Measurements from ENCODE around the gene ADGRA1.

The ADGRA1 gene, protein sequence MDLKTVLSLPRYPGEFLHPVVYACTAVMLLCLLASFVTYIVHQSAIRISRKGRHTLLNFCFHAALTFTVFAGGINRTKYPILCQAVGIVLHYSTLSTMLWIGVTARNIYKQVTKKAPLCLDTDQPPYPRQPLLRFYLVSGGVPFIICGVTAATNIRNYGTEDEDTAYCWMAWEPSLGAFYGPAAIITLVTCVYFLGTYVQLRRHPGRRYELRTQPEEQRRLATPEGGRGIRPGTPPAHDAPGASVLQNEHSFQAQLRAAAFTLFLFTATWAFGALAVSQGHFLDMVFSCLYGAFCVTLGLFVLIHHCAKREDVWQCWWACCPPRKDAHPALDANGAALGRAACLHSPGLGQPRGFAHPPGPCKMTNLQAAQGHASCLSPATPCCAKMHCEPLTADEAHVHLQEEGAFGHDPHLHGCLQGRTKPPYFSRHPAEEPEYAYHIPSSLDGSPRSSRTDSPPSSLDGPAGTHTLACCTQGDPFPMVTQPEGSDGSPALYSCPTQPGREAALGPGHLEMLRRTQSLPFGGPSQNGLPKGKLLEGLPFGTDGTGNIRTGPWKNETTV

DNA sequence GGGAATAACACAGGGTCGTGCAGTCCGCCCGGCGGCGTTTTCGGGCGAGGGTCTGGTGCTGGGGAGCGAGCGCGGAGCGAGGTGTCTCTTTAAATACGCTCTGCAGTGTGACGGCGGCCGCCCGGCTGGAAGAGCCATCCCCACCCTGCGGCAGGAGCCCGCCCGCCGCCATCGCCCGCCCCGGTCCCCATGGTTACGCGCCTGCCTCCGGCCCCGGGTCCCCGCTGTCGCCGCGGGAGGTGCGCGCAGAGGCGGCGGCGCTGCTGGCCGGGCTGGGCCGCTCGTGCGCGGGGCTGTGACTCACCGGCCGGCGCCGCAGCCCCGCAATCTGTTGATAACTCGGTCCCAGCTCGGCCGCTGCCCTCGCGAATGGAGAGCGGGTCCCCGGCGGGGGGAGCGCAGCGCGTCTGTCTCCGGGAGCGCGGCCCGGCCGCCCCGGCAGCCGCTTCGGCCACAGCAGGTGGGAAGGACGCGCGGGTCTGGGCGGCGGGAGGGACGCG lies at the start of gene ADGRA1:
ADGRA1 (plus strand) TSS at position 246 of the 500 bp plus-strand sequence. CDS start 986 bp downstream, outside the sequence.
- TF ChIP-seq, protein P1, sequence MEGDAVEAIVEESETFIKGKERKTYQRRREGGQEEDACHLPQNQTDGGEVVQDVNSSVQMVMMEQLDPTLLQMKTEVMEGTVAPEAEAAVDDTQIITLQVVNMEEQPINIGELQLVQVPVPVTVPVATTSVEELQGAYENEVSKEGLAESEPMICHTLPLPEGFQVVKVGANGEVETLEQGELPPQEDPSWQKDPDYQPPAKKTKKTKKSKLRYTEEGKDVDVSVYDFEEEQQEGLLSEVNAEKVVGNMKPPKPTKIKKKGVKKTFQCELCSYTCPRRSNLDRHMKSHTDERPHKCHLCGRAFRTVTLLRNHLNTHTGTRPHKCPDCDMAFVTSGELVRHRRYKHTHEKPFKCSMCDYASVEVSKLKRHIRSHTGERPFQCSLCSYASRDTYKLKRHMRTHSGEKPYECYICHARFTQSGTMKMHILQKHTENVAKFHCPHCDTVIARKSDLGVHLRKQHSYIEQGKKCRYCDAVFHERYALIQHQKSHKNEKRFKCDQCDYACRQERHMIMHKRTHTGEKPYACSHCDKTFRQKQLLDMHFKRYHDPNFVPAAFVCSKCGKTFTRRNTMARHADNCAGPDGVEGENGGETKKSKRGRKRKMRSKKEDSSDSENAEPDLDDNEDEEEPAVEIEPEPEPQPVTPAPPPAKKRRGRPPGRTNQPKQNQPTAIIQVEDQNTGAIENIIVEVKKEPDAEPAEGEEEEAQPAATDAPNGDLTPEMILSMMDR (IDR thresholded peaks at IDR 0.05; ENCODE audit: low read depth, low read length), result no peak
- no peak for DNase-seq (ENCODE audit: extremely low read depth, low read depth)

DNA sequence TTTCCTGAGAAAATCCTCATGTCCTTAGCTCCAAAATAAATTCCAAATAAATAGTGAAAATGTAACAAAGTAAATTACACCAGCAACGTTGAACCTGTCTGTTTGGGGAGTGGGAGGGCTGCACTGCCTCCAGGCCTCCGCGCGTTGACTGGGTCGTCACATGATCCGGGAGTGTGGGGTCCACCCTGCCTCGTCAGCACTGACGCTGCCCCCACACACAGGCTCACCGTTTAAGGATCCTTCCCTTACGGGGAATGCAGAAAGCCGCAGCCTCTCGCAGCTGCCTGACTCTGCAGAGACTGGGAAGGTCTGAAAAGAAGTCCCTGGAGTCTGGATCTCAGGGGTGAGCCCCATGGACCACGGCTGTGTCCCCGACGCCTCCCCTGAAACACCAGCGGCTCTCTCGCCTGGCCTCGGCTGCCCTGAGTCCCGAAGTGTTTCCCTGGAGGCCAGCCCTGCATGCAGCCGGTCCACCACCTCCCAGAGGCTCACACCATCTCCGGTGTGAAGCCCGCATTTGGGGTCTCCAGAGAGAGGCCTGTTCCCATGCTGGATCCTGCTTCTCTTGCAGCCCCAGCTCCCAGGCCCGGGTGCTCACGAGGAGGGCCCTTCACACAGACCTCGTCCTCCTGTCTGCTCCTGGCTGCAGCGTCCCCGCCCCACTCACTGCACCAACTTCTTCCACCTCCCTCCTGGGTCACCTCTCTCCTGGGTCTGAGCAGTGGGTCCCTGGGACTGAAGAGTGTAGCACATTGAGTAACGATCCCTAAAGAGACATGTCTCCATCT lies 49.5 kb upstream of the ADGRA1 start:
- TF ChIP-seq, protein P1 (IDR thresholded peaks at IDR 0.05; ENCODE audit: low read depth, low read length), result no peak
- no peak for DNase-seq (ENCODE audit: extremely low read depth, low read depth)

DNA sequence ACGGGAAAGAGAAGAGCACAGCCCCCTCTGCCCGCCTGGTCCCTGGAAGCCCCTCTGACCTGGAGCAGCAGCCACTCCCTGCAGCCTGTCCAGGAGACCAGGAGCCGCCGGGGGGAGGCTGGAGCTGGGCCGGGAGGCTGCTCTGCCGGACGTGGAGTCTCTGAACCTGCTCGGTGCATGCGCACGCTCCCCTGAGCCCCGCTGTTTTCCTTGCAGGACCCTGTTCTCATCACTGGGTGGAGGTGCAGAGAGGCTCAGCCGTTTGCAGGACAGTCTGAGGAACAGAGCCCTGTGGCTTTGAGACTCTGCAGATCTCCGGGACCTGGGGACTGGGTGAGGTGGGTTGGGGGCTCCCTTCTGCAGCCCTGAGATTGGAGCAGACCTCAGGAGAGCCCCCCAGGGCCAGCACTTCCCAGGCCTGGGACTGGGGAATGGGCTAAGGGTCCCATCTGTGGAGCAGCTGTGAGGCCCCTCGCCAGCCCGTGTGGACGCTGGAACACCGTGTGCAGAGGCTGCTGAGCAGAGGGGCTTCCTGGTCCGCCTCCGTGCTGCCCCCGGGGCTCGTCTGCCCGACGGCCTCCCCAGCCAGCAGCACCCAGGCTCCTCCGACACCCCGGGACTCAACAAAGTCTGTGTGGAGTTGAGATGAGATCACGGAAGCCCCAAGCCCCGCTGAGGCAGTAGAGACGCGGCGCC lies 48.5 kb upstream of the ADGRA1 start:
- DNase-seq (ENCODE audit: extremely low read depth, low read depth), result no peak
- TF ChIP-seq, protein P1 (IDR thresholded peaks at IDR 0.05; ENCODE audit: low read depth, low read length), result no peak

DNA sequence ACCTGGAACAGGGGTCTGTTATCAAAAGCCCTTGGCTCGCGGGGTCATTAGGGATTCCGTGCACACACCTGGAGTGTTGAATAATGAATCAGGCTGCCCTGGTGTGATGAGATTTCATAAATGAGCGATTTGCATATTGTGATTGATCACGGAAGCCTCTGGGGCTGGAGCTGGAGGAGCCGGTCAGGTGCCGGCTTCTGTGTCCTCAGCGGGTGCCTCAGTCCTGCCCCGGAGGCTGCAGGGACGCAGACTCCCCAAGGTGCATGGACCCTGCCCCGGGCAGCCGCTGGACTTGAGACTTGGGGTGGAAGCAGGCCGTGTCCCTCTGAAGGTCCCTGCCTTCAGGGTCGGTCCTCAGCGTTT lies 47.9 kb upstream of the ADGRA1 start:
- DNase-seq (ENCODE audit: extremely low read depth, low read depth), result no peak
- TF ChIP-seq, protein P1 (IDR thresholded peaks at IDR 0.05; ENCODE audit: low read depth, low read length), result no peak

DNA sequence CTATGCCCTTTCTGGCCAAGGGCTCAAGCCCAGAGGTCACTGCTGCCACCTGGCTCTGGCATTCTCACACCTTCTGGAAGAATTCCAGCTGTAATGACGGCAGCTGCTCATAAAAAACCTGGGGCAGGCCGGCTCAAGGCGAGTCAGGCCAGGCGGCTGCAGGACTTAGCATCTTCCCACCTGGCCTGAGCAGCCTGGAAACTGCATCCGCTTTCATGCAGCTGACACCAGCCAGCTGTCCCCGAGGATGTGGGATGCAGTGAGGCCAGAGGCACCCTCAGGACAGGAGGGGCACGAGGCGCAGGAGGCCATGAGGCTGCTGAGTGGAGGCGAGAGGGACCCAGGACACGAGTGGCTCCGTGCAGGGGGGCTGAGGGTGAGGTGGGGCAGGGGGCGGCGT lies 47.5 kb upstream of the ADGRA1 start:
- no peak for DNase-seq (ENCODE audit: extremely low read depth, low read depth)
- TF ChIP-seq, protein P1 (IDR thresholded peaks at IDR 0.05; ENCODE audit: low read depth, low read length), result no peak

DNA sequence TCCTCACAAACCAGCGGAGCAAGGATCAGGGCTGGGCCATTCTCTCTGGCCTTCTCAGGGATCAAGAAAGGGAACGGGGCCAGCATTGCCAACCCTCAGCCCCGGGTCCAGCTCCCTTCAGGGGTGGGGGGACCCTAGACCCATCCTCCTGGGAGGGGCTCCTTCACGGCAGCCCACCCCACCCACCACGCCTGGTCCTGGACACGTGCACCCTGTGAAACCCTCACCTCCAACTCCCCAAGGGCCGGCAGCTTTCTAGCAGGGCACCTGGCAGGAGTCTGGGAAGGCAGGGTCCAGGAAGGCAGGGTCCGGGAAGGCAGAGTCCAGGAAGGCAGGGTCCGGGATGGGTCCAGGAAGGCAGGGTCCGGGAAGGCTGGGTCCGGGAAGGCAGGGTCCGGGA lies 46.6 kb upstream of the ADGRA1 start:
- no peak for DNase-seq (ENCODE audit: extremely low read depth, low read depth)
- TF ChIP-seq, protein P1 (IDR thresholded peaks at IDR 0.05; ENCODE audit: low read depth, low read length), result no peak
